ENCODE results near the gene RNF6. TPM values are rescaled to one million over a fixed set of nuclear protein-coding genes. Genes with fewer than 3 reads are reported as not detected.

The RNF6 gene
- total RNA-seq, 1 donor from 2014 or later = 33.5 TPM

GRCh38 chr13:26216042-26216441 lies 6.1 kb downstream of the RNF6 start:
- no peak overlapping the region for H3K4me3 Mint-ChIP-seq (ENCODE audit: unreplicated experiment)
- no peaks in the 10 kb centered on the region for H3K9me3 Mint-ChIP-seq (ENCODE audit: unreplicated experiment)
- peaks cover 17% of the 10 kb centered on the region for H3K4me1 Mint-ChIP-seq (ENCODE audit: unreplicated experiment)
- no peaks in the 10 kb centered on the region for H3K27me3 Mint-ChIP-seq (ENCODE audit: unreplicated experiment)
- no peak for DNase-seq (ENCODE audit: extremely low spot score, unreplicated experiment)
- H3K36me3 Mint-ChIP-seq (ENCODE audit: unreplicated experiment) = peaks cover 51% of the 10 kb centered on the region
- no peak overlapping the region for H3K27ac Mint-ChIP-seq (ENCODE audit: unreplicated experiment)
- TF ChIP-seq CTCF (IDR thresholded peaks at IDR 0.05) = no peak

GRCh38 chr13:26213982-26214381 lies 8.1 kb downstream of the RNF6 start:
- Mint-ChIP-seq H3K9me3 (ENCODE audit: unreplicated experiment) (no peaks in the 10 kb centered on the region), H3K27me3 (ENCODE audit: unreplicated experiment) (no peaks in the 10 kb centered on the region), H3K36me3 (ENCODE audit: unreplicated experiment) (peaks cover 52% of the 10 kb centered on the region), H3K4me1 (ENCODE audit: unreplicated experiment) (no peaks in the 10 kb centered on the region), H3K4me3 (ENCODE audit: unreplicated experiment) (no peak overlapping the region), H3K27ac (ENCODE audit: unreplicated experiment) (no peak overlapping the region)
- DNase-seq (ENCODE audit: extremely low spot score, unreplicated experiment) = no peak
- no peak for TF ChIP-seq CTCF (IDR thresholded peaks at IDR 0.05)

- Mint-ChIP-seq H3K9me3 (ENCODE audit: unreplicated experiment) (no peaks in the 10 kb centered on the region), H3K27ac (ENCODE audit: unreplicated experiment) (no peak overlapping the region), H3K27me3 (ENCODE audit: unreplicated experiment) (no peaks in the 10 kb centered on the region), H3K36me3 (ENCODE audit: unreplicated experiment) (peaks cover 52% of the 10 kb centered on the region), H3K4me3 (ENCODE audit: unreplicated experiment) (no peak overlapping the region), H3K4me1 (ENCODE audit: unreplicated experiment) (no peaks in the 10 kb centered on the region)
- DNase-seq (ENCODE audit: extremely low spot score, unreplicated experiment) = no peak
- no peak for TF ChIP-seq CTCF (IDR thresholded peaks at IDR 0.05)
These were observed 8.8 kb downstream of the RNF6 start for GRCh38 chr13:26213345-26213744.

GRCh38 chr13:26208287-26208686 lies 13.8 kb downstream of the RNF6 start:
- Mint-ChIP-seq H3K4me1 (ENCODE audit: unreplicated experiment) (no peaks in the 10 kb centered on the region), H3K36me3 (ENCODE audit: unreplicated experiment) (peaks cover 23% of the 10 kb centered on the region), H3K27ac (ENCODE audit: unreplicated experiment) (no peak overlapping the region), H3K4me3 (ENCODE audit: unreplicated experiment) (no peak overlapping the region), H3K9me3 (ENCODE audit: unreplicated experiment) (no peaks in the 10 kb centered on the region), H3K27me3 (ENCODE audit: unreplicated experiment) (no peaks in the 10 kb centered on the region)
- no peak for DNase-seq (ENCODE audit: extremely low spot score, unreplicated experiment)
- no peak for TF ChIP-seq CTCF (IDR thresholded peaks at IDR 0.05)

GRCh38 chr13:26202365-26202972 lies 19.6 kb downstream of the RNF6 start:
- Mint-ChIP-seq H3K9me3 (ENCODE audit: unreplicated experiment) (no peaks in the 10 kb centered on the region), H3K4me3 (ENCODE audit: unreplicated experiment) (no peak overlapping the region), H3K27ac (ENCODE audit: unreplicated experiment) (peak overlapping the region; percentile 23), H3K4me1 (ENCODE audit: unreplicated experiment) (peaks cover 8% of the 10 kb centered on the region), H3K36me3 (ENCODE audit: unreplicated experiment) (peaks cover 4% of the 10 kb centered on the region), H3K27me3 (ENCODE audit: unreplicated experiment) (no peaks in the 10 kb centered on the region)
- no peak for TF ChIP-seq CTCF (IDR thresholded peaks at IDR 0.05)
- no peak for DNase-seq (ENCODE audit: extremely low spot score, unreplicated experiment)
